Esophagus squamous epithelium (tissue), 4 donors: ENCODE results near the gene ATP1B3.

Experiments
- POLR2A ChIP-seq, 4 donors: fragments of 450-650 bp; IDR thresholded peaks; one replicate each; pipeline ENCODE4 v1.6.1; 2017; ENCODE audit warnings: antibody characterized with exemption in 4 of 4, mild to moderate bottlenecking in 4 of 4, moderate library complexity in 3 of 4
- TF ChIP-seq, protein P1 (sequence below), 6 experiments: fragments of 450-650 bp in 4 of 6; fragments of 200-600 bp in 2 of 6; sonication (generic) in 2 of 6; IDR thresholded peaks; one replicate each; pipeline ENCODE4 v1.5.1; 2016 to 2019; ENCODE audit warnings: antibody characterized with exemption in 6 of 6, mild to moderate bottlenecking in 4 of 6, moderate library complexity in 4 of 6

- no peak for TF ChIP-seq POLR2A (IDR thresholded peaks at IDR 0.05)
- TF ChIP-seq, protein P1, sequence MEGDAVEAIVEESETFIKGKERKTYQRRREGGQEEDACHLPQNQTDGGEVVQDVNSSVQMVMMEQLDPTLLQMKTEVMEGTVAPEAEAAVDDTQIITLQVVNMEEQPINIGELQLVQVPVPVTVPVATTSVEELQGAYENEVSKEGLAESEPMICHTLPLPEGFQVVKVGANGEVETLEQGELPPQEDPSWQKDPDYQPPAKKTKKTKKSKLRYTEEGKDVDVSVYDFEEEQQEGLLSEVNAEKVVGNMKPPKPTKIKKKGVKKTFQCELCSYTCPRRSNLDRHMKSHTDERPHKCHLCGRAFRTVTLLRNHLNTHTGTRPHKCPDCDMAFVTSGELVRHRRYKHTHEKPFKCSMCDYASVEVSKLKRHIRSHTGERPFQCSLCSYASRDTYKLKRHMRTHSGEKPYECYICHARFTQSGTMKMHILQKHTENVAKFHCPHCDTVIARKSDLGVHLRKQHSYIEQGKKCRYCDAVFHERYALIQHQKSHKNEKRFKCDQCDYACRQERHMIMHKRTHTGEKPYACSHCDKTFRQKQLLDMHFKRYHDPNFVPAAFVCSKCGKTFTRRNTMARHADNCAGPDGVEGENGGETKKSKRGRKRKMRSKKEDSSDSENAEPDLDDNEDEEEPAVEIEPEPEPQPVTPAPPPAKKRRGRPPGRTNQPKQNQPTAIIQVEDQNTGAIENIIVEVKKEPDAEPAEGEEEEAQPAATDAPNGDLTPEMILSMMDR (IDR thresholded peaks at IDR 0.05) = no peak
Observed at GRCh38 chr3:141881702-141882101, 5.3 kb downstream of the ATP1B3 start.
